Stimulated activated CD4-positive, alpha-beta T cell treated with anti-CD3 and anti-CD28 coated beads, Interleukin-2, amount 100 ng/mL, for 4 hours (primary cell): ENCODE data around the gene WNT2B.

ENCODE experiments used
- DNase-seq: peaks from one replicate; pipeline ENCODE4 v3.0.0-alpha.2; 2020; ENCODE audit warnings: low read depth

Gene WNT2B

DNA sequence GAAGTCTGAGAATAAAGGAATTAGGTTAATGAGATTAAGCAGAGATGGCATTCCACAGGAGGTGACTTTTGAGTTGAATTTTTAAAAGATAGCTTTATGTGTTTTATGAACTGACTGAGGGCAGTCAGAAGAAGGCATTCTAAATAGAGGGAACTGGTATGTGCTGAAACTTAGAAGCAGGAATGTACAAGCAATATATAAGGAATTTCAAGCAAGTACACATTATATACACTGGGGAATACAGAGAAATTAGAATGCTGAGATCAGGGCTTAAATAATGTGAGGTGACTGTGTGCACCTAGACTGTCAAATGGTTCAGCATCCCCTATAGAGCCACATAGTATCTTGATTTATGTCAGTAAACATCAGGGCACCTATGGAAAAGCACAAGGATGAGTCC is 19.3 kb downstream of the WNT2B start:
- DNase-seq = no peak

DNA sequence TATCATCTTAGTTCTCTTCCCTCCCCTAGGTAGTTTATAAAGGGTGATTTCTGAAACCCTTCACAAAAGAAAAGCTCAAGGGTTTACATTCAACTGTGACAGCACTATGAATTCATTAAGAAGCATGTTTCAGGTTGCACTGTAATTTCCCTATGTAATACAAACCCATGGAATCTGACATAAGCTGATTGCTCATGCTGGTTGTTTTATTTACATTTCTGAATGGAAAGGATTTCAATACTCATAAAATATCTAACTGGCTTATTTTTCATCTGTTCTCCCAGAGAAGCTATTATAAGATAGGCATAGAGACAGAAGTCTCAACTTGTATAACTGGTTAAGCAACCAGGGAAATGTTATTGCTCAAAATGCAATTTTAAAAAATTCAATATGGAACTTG is 20.5 kb downstream of the WNT2B start:
- no peak for DNase-seq

DNA sequence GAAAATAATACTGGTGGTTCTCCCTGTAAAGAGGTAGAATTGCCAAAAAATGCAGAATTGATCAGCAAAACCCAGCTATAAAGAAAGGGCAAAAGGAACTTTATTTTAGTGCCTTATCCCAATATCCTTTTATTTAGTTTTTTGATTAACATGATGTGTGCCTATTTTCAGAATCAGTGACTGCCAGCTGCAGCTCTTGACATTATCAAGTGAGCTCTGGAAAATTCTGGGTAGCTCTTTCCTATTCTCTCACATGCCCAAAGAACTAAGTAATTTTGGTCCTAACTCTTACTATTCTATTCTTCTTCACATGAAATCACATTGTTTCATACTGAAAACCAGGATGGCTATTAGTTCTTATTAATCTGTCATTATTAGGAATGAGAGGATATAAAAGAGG is 22.1 kb downstream of the WNT2B start:
- no peak for DNase-seq

GRCh38 chr1:112532064-112532463 is 23.3 kb downstream of the WNT2B start:
- no peak for DNase-seq

DNA sequence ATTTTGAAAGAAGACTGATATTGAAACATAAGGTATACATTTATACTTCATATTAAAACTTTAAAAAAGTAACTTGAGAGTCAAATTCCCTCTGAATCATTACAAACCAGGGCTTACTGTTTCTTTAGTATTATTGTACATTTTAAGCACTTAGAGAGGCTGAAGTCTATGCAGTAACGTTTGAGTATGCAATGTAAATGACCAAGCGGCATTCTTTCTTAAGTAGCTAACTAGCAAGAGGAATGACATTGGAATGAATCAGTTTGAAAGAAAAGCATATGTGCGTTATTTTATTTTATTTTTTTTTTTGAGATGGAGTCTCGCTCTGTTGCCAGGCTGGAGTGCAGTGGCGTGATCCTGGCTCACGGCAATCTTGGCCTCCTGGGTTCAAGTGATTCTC is 24.3 kb downstream of the WNT2B start:
- no peak for DNase-seq

GRCh38 chr1:112536561-112536960 is 27.8 kb downstream of the WNT2B start:
- DNase-seq = no peak

DNA sequence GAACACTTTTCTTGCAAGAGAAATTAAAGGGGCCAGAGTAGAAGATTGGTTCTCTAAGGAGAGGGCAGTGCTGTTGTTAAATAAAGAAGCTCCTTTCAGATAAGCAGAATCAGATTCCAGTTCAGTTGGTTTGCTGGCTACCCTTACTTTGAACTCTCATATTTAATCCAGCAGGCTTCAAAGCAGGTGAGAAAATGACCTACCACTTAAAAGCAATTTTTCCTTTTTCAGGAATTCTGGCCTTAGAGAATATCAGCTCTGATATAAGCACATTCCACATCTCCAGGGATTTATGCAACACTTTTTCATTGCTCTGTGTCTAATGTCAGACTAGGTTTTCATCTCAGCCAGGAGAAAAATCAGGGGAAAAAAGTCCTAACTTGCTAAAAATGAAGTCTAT is 28.7 kb downstream of the WNT2B start:
- DNase-seq = no peak

DNA sequence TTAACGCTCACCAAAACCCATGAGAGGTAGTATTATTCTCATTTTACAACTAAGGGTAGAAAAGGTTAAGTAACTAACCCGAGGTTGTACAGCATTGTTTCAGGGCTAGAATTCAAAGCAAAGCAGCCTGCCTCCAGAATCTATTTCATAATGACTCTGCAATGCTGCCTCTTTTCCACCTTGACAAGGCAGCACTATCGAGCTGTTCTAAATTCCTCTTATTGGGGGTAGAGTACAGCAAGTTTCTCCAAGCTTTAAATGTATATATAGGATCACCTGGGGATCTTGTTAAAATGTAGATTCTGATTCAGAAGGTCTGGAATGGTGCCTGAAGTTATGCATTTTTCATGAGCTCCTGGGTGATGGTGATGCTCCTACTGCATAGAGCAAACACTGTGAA is 30.1 kb downstream of the WNT2B start:
- no peak for DNase-seq

GRCh38 chr1:112540226-112540794 is 31.5 kb downstream of the WNT2B start:
- DNase-seq = no peak

GRCh38 chr1:112541299-112541698 is 32.5 kb downstream of the WNT2B start:
- no peak for DNase-seq

GRCh38 chr1:112542206-112542973 is 33.6 kb downstream of the WNT2B start:
- no peak for DNase-seq

DNA sequence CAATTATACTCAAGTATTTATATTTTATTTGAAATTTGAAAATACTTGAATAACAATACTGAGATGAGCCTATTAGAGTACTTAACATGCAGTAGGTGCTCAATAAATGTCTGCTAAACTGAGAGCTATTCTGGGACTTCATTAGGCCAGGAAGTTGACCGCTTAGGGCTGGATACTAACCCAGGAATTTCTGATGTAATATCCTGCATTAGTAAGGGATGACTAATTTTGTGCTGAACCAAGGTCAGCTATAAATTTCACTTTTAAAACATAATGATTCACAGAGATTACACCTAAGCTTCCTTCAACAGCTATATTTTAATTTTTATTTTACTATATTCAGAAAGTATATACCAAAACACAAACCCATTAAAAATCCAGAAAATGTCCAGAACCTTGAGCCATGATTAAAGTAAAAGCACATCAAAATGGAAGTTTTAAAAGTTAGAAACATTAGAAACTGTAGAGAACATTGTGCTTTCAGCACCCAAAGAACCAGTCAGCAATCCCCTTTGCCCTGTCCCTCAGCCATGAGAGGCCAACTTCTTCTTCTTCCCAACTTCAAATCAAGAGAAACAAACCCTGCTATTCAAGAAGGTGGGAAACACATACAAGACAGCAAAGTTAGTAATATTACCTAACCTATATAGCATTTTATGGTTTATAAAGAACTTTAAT is 35.4 kb downstream of the WNT2B start:
- DNase-seq = no peak

GRCh38 chr1:112544751-112545150 is 36.0 kb downstream of the WNT2B start:
- DNase-seq = no peak

DNA sequence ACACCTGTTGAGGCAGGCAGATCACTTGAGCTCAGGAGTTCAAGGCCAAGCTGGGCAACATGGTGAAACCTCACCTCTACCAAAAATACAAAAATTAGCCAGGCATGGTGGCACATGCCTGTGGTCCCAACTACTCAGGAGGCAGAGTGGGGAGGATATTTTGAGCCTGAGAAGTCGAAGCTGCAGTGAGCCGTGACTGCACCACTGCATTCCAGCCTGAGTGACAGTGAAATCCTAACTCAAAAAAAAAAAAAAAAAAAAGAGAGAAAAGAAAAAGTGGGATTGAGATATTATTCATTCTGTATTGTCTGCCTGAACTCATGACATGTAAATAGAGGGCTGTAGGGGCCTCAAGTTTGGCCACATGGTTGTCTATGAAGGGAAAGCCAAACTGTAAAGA is 37.3 kb downstream of the WNT2B start:
- DNase-seq = no peak

DNA sequence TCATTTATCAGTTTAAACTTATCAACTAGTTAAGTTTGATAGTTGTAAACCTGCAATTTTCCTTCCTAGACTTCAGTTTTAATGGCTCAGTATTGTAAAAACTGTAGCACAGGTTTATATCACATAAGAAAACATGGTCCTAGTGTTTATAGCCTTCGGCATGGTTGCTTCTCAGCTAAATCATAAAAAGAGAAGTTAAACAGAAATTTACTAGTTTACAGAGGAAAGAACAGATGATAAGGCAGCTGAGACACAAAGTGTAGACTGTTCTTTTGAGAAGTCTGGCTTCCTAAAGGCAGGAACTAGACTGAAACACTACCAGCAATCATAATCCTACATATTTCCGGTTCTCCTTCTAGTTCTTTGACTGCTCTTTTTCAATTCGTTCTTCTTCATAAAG is 39.8 kb downstream of the WNT2B start:
- DNase-seq = no peak

DNA sequence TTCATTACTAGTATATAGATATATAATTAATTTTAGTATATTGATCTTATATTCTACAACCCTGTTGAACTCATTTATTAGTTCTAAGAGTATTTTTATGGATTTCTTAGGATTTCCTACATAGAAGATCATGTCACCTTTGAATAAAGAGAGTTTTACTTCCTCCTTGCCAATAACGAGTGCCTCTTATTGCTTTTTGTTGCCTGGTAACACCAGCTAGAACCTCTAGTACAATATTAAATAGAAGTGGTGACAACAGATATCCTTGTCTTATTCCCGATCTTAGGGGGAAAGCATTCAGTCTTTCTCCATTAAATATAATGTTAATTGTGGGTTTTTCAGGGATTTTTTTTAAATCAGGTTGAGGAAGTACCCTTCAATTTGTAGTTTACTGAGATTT is 40.8 kb downstream of the WNT2B start:
- no peak for DNase-seq

DNA sequence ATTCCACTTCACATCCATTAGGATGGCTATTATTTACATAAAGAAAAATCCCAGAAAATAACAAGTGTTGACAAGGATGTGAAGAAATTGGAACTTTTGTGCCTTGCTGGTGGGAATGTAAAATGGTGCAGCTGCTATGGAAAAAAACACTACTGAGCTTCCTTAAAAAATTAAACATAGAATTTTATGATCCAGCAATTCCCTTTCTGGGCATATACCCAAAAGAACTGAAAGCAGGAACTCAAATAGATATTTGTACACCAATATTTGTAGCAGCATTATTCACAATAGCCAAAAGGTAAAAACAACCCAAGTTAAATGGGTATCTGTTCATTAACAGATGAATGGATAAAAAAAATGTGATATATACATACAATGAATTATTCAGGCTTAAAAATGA is 45.6 kb downstream of the WNT2B start:
- no peak for DNase-seq

- DNase-seq = no peak
Measured at GRCh38 chr1:112557385-112557784, 48.6 kb downstream of the WNT2B start.

DNA sequence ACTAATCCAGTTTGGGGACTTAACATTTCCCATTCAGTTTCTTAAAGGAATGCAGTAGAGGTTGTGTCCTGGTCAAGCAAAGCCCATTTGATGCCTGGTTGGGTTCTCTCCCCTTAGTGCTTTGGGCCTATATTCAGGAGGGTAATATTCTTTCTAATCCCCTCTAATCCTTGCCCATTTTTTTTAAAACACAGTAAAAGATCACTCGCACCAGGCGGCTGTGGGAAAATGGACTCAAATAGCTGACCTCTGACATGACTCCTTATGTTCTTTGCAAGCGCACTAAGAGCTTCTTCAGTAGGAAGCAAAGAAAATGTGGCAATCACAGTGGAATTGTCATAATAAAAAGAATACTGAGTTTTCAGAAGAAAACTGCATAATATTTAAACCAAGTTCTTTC is 49.9 kb downstream of the WNT2B start:
- DNase-seq = no peak

GRCh38 chr1:112563341-112563740 is 54.6 kb downstream of the WNT2B start:
- DNase-seq = no peak

DNA sequence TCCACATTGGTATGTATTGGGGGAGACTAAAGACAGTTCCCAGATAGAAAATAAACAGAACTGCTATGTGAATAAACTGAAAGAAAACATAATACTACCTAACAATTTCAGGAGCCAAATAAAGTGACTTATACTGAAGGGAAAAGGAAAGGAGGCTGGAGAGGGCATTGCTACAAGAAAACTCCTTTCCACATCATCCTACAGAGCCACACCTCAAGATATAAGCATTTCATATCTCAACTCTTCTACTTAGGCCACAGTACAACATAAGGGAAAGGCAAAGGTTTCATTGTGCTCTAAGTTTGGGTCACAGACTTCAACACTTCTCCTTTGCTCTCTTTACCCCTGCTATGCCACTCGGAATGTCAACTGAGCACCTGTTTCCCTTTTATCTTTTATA is 55.3 kb downstream of the WNT2B start:
- DNase-seq = no peak

- DNase-seq = no peak
Measured at GRCh38 chr1:112565800-112566199, 57.0 kb downstream of the WNT2B start.

DNA sequence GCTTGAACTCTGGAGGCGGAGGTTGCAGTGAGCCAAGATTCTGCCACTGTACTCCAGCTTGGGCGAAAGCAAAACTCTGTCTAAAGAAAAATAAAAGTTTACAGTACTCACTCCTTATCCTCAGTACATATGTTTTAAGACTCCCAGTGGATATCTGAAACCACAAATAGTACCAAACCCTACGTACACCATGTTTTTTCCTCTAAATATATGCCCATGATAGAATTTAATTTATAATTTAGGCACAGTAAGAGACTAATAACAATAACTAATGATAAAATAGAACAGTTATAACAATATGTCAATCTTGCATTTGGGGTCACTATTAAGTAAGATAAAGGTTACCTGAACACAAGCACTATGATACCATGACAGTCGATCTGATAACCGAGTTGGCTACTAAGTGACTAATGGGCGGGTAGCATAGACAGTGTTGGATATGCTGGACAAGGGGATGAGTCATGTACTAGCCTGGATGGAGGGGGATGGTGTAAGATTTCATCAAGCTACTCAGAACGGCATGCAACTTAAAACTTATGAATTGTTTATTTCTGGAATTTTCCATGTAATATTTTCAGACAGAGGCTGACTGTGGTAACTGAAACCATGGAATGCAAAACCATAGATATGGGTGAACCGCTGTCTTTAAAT is 66.5 kb downstream of the WNT2B start:
- no peak for DNase-seq
